ENCODE data around the gene OTULIN. TPM values are rescaled to one million over a fixed set of nuclear protein-coding genes. Genes with fewer than 3 reads are reported as not detected.

Gene OTULIN
- total RNA-seq, 1 donor from 2014 or later, result 96.5 TPM

- ChIA-PET POLR2A (no interaction called here), CTCF (interaction anchor here (0.8 kb wide), 1 partner anchor 14 kb away, joined by 3 read pairs; no protein-coding TSS in a partner anchor)
- Mint-ChIP-seq H3K27ac (no peak overlapping the region), H3K4me3 (no peak overlapping the region), H3K36me3 (ENCODE audit: low read depth) (peaks cover 58% of the 10 kb centered on the region), H3K4me1 (peaks cover 22% of the 10 kb centered on the region), H3K9me3 (no peaks in the 10 kb centered on the region), H3K27me3 (no peaks in the 10 kb centered on the region)
- no peak for DNase-seq
- no peak for TF ChIP-seq CTCF (IDR thresholded peaks at IDR 0.05)
- intact Hi-C loops (cut with micrococcal nuclease), result no loop called here
- ATAC-seq (ENCODE audit: low read depth), result no peak
Measured at GRCh38 chr5:14741131-14741530, 76.6 kb downstream of the OTULIN start.

- H3K27ac Mint-ChIP-seq, result no peak overlapping the region
- intact Hi-C loops (cut with micrococcal nuclease), result no loop called here
- POLR2A ChIA-PET, result no interaction called here
- H3K4me1 Mint-ChIP-seq, result peaks cover 26% of the 10 kb centered on the region
- no peaks in the 10 kb centered on the region for H3K27me3 Mint-ChIP-seq
- DNase-seq, result no peak
- ATAC-seq (ENCODE audit: low read depth), result no peak
- TF ChIP-seq CTCF (IDR thresholded peaks at IDR 0.05), result no peak
- peaks cover 54% of the 10 kb centered on the region for H3K36me3 Mint-ChIP-seq (ENCODE audit: low read depth)
- H3K4me3 Mint-ChIP-seq, result no peak overlapping the region
- CTCF ChIA-PET, result no interaction called here
- no peaks in the 10 kb centered on the region for H3K9me3 Mint-ChIP-seq
Measured at GRCh38 chr5:14741801-14742440, 77.4 kb downstream of the OTULIN start.

GRCh38 chr5:14742498-14742897 is 78.0 kb downstream of the OTULIN start:
- TF ChIP-seq CTCF (IDR thresholded peaks at IDR 0.05), result no peak
- POLR2A ChIA-PET, result no interaction called here
- intact Hi-C loops (cut with micrococcal nuclease), result no loop called here
- Mint-ChIP-seq H3K4me1 (peaks cover 26% of the 10 kb centered on the region), H3K27ac (no peak overlapping the region), H3K9me3 (no peaks in the 10 kb centered on the region), H3K4me3 (no peak overlapping the region), H3K36me3 (ENCODE audit: low read depth) (peaks cover 57% of the 10 kb centered on the region), H3K27me3 (no peaks in the 10 kb centered on the region)
- DNase-seq (no peak), ATAC-seq (ENCODE audit: low read depth) (no peak)
- CTCF ChIA-PET, result interaction anchor here (1.5 kb wide), 1 partner anchor 261 kb away, joined by 4 read pairs; no protein-coding TSS in a partner anchor

GRCh38 chr5:14743601-14744295 is 79.2 kb downstream of the OTULIN start:
- Mint-ChIP-seq H3K9me3 (no peaks in the 10 kb centered on the region), H3K4me1 (peaks cover 26% of the 10 kb centered on the region), H3K36me3 (ENCODE audit: low read depth) (peaks cover 51% of the 10 kb centered on the region), H3K4me3 (peak overlapping the region; percentile 3), H3K27ac (no peak overlapping the region), H3K27me3 (no peaks in the 10 kb centered on the region)
- intact Hi-C loops (cut with micrococcal nuclease), result no loop called here
- TF ChIP-seq CTCF (IDR thresholded peaks at IDR 0.05), result no peak
- POLR2A ChIA-PET, result no interaction called here
- ATAC-seq (ENCODE audit: low read depth) (no peak), DNase-seq (no peak)
- CTCF ChIA-PET, result interaction anchor here (1.5 kb wide), 1 partner anchor 260 kb away, joined by 4 read pairs; no protein-coding TSS in a partner anchor
